K562 (cell line): ENCODE measurements around the gene SVIL. TPM values are rescaled to one million over a fixed set of nuclear protein-coding genes. Genes with fewer than 3 reads are reported as not detected.

ENCODE experiments used
- ATAC-seq: fragments of 200-7000 bp; cut with Tn5 transposase; 3 replicates; pipeline ENCODE4 v1.9.1; 2020; ENCODE audit warnings: moderate library complexity
- BruUV-seq: library from RNA; stranded (reverse); fragments of 400-500 nt; replicated peaks from 2 replicates; lab custom pipeline; 2021; lab: Mats Ljungman, UMichigan
- CTCF ChIA-PET: fragments of 300-600 bp; formaldehyde crosslinking; extraction: SDS; loops from one replicate; lab custom pipeline; 2021; ENCODE audit warnings: low intra/inter-chr PET ratio; lab: Yijun Ruan, JAX
- POLR2A ChIA-PET: fragments of 300-600, 350-650 bp; sonication (Branson Sonifier 250); formaldehyde crosslinking; extraction: SDS; loops from one replicate; lab custom pipeline; 2021; ENCODE audit warnings: antibody characterized with exemption, inconsistent platforms; lab: Yijun Ruan, JAX
- DNase-seq, 4 experiments: peaks; one replicate each; pipeline versions ENCODE4 v3.0.0 to v3.0.0-alpha.2; 2011 to 2018; ENCODE audit warnings: low spot score in 3 of 4, mixed read lengths in 3 of 4; ENCODE audit errors: extremely low read depth in 1 of 4
- FAIRE-seq: peaks from 2 replicates; lab custom pipeline; 2011; peaks lifted over from hg19 to GRCh38; lab: Jason Lieb, UNC
- H2AFZ ChIP-seq: 2 replicates; pipeline ENCODE4 v1.6.0; 2011; ENCODE audit warnings: low read depth, low read length, control low read depth, inconsistent platforms
- H3K27ac ChIP-seq: fragments of 200-600 bp; 3 replicates; pipeline ENCODE4 v1.8.0; 2011; ENCODE audit warnings: low read depth, mild to moderate bottlenecking, control low read depth, inconsistent platforms, low read length, moderate library complexity, mixed read lengths; ENCODE audit errors: extremely low read depth
- H3K27me3 ChIP-seq, 2 experiments: fragments of 300-600 bp in 1 of 2; 2 replicates in 1 of 2; 3 replicates in 1 of 2; pipeline versions ENCODE4 v1.6.0 to v1.8.0; 2011; ENCODE audit warnings: inconsistent platforms in 2 of 2, low read length in 2 of 2, mild to moderate bottlenecking in 1 of 2, mixed read lengths in 1 of 2, moderate library complexity in 1 of 2; ENCODE audit not compliant: control insufficient read depth in 2 of 2, insufficient read depth in 2 of 2
- H3K36me3 ChIP-seq: fragments of 300-600 bp; 3 replicates; pipeline ENCODE4 v1.8.0; 2011; ENCODE audit warnings: mild to moderate bottlenecking, low read length, inconsistent platforms; ENCODE audit not compliant: control insufficient read depth, insufficient read depth
- H3K4me1 ChIP-seq, 2 experiments: fragments of 200-600 bp in 1 of 2; replicated peaks in 1 of 2; 2 replicates in 1 of 2; 3 replicates in 1 of 2; pipeline versions ENCODE4 v1.5.1 to v1.8.0; 2011; ENCODE audit warnings: inconsistent platforms in 2 of 2, low read length in 2 of 2, mild to moderate bottlenecking in 1 of 2, mixed read lengths in 1 of 2, moderate library complexity in 1 of 2; ENCODE audit not compliant: control insufficient read depth in 2 of 2, insufficient read depth in 2 of 2
- H3K4me2 ChIP-seq: 2 replicates; pipeline ENCODE4 v1.6.1; 2011; ENCODE audit warnings: low read length, control low read depth, inconsistent platforms, mixed read lengths; ENCODE audit not compliant: insufficient read depth
- H3K4me3 ChIP-seq: fragments of 200-600 bp; sonication (generic), shearing (Covaris generic); 2 replicates; pipeline ENCODE4 v1.5.1; 2016; ENCODE audit warnings: control low read depth, inconsistent platforms
- H3K79me2 ChIP-seq: fragments of 200-600 bp; 3 replicates; pipeline ENCODE4 v1.8.0; 2011; ENCODE audit warnings: low read length, inconsistent platforms; ENCODE audit not compliant: control insufficient read depth, insufficient read depth
- H3K9ac ChIP-seq, 2 experiments: 2 replicates each; pipeline versions ENCODE4 v1.6.0 to v1.6.1; 2011; ENCODE audit warnings: low read depth in 2 of 2, low read length in 2 of 2, control low read depth in 1 of 2, inconsistent platforms in 1 of 2, mild to moderate bottlenecking in 1 of 2, mixed read lengths in 1 of 2; ENCODE audit not compliant: insufficient read depth in 1 of 2
- H3K9me1 ChIP-seq: one replicate; pipeline ENCODE4 v1.6.0; 2011; ENCODE audit warnings: inconsistent platforms, mild to moderate bottlenecking, low read length, moderate library complexity; ENCODE audit not compliant: control insufficient read depth, insufficient read depth
- H3K9me3 ChIP-seq: replicated peaks from 2 replicates; pipeline ENCODE4 v1.5.1; 2011; ENCODE audit warnings: low read depth, low read length, inconsistent platforms; ENCODE audit not compliant: control insufficient read depth, insufficient read depth
- H4K20me1 ChIP-seq: replicated peaks from 2 replicates; pipeline ENCODE4 v1.6.1; 2011; ENCODE audit warnings: low read length, inconsistent platforms, mixed read lengths; ENCODE audit not compliant: control insufficient read depth, insufficient read depth
- DPF2 ChIP-seq: fragments of 450-650 bp; IDR thresholded peaks from 2 replicates; pipeline ENCODE4 v1.6.1; 2016
- FOXJ3 ChIP-seq: sonication (generic); formaldehyde crosslinking; IDR thresholded peaks from 2 replicates; pipeline ENCODE4 v1.4.0; 2020; ENCODE audit warnings: mild to moderate bottlenecking, missing genetic modification reagents
- GTF2F1 ChIP-seq: IDR thresholded peaks from 2 replicates; pipeline ENCODE4 v1.6.1; 2011; ENCODE audit warnings: low read depth, low read length, improper control_type of control experiment
- ZNF445 ChIP-seq: fragments of 250-450 bp; sonication (Bioruptor Pico); IDR thresholded peaks from 2 replicates; pipeline ENCODE4 v1.4.0; 2020; ENCODE audit warnings: low read depth, mild to moderate bottlenecking, moderate library complexity
- WGBS: fragments of 100-300 bp; shearing (Covaris generic); methylation state at CpG from one replicate; pipeline ENCODE4 v1.1.6; 2016; ENCODE audit warnings: low coverage, mixed read lengths; ENCODE audit not compliant: insufficient coverage; ENCODE audit errors: missing lambda C conversion rate; 5-methylcytosine and 5-hydroxymethylcytosine counted together
- in situ Hi-C: fragments of 300-500 bp; cut with MboI; formaldehyde crosslinking; loops from 4 replicates; pipeline ENCODE4 v1.15.0; 2018; ENCODE audit warnings: inconsistent platforms, mixed read lengths
- intact Hi-C: fragments of 100-400 bp; cut with micrococcal nuclease; formaldehyde crosslinking; loops from 2 replicates; pipeline ENCODE4 v1.14.2; 2022
- polyA plus RNA-seq, 8 experiments: library from polyadenylated mRNA; depleted of rRNA in 4 of 8; stranded (reverse) in 5 of 8; unstranded in 3 of 8; fragments of >200 nt; fragmentation: Nextera tagmentation in 2 of 8; fragmentation: Illumina TruSeq in 1 of 8; extraction: Ambion mirVana in 2 of 8; extraction: Trizol in 1 of 8; gene quantifications; 2 replicates each; pipeline versions ENCODE4 v1.2.1 to v1.2.3, GENCODE V29; 2011 to 2014; ENCODE audit warnings: inconsistent platforms in 1 of 8, missing spikeins in 1 of 8
- total RNA-seq, 7 experiments: library from RNA; depleted of rRNA in 6 of 7; stranded (reverse); fragments of >200 nt in 6 of 7; fragmentation: Illumina TruSeq in 2 of 7; extraction: Trizol in 2 of 7; gene quantifications; 2 replicates each; pipeline versions ENCODE4 v1.2.1 to v1.2.3, GENCODE V29; 2011 to 2021; ENCODE audit warnings: low replicate concordance in 1 of 7
- TF ChIP-seq, protein P1 (sequence below): sonication (generic); formaldehyde crosslinking; IDR thresholded peaks from 2 replicates; pipeline ENCODE4 v1.8.0; 2022; ENCODE audit warnings: mild to moderate bottlenecking, missing genetic modification reagents
- TF ChIP-seq, protein P2 (sequence below): fragments of 250-450 bp; sonication (Bioruptor Pico); IDR thresholded peaks from 2 replicates; pipeline ENCODE4 v1.8.0; 2021; ENCODE audit warnings: moderate library complexity, mild to moderate bottlenecking, inconsistent platforms
- TF ChIP-seq, protein P3 (sequence below): sonication (generic); formaldehyde crosslinking; IDR thresholded peaks from 2 replicates; pipeline ENCODE4 v1.8.0; 2022; ENCODE audit warnings: mild to moderate bottlenecking, missing genetic modification reagents, borderline replicate concordance
- TF ChIP-seq, protein P4 (sequence below), 2 experiments: fragments of 450-650 bp; conservative IDR thresholded peaks; 2 replicates each; pipeline ENCODE4 v1.6.1; 2017; ENCODE audit warnings: mild to moderate bottlenecking in 2 of 2, moderate library complexity in 2 of 2

Gene SVIL
- total and polyA plus RNA-seq, 9 of the 15 experiments (the other 6 are each of a cell fraction or from before 2014, with no cell fraction given) = under 0.01 to 0.18 (median 0.05) TPM; not detected in 3

DNA sequence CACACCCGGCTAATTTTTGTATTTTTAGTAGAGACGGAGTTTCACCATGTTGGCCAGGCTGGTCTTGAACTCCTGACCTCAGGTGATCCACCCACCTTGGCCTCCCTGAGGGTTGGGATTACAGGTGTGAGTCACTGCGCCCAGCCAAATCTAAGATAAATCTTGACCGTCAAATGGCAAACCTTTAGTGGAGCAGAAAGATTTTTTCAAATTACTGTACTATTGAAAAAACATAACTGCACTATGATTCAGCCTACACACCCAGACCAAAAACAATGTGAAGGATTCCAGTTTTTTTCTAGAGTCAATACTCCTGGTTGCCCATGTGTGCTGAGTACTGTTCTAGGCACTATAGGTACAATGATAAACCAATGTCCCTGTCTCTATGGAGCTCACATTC is 33.9 kb upstream of the SVIL start:
- no peak for DNase-seq
- no peaks in the 10 kb centered on the region for H3K36me3 ChIP-seq
- no peaks in the 10 kb centered on the region for H3K9me1 ChIP-seq
- intact Hi-C loops (no loop called here), in situ Hi-C loops (no loop called here)
- H3K27ac ChIP-seq = no peak overlapping the region
- H3K4me2 ChIP-seq = no peak overlapping the region
- ChIA-PET CTCF (no interaction called here), POLR2A (no interaction called here)
- no peak for FAIRE-seq
- H3K4me3 ChIP-seq = no peak overlapping the region
- H2AFZ ChIP-seq = no peak overlapping the region
- no TSS peak for BruUV-seq
- TF ChIP-seq ZNF445 = no peak
- TF ChIP-seq, protein P1, sequence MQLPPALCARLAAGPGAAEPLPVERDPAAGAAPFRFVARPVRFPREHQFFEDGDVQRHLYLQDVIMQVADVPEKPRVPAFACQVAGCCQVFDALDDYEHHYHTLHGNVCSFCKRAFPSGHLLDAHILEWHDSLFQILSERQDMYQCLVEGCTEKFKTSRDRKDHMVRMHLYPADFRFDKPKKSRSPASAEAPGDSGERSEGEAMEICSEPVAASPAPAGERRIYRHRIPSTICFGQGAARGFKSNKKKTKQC (CRISPR knock-in tag) = no peak
- no peak for TF ChIP-seq GTF2F1
- TF ChIP-seq, protein P2, sequence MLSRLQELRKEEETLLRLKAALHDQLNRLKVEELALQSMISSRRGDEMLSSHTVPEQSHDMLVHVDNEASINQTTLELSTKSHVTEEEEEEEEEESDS (CRISPR knock-in tag) = no peak
- TF ChIP-seq DPF2 = no peak
- TF ChIP-seq, protein P3, sequence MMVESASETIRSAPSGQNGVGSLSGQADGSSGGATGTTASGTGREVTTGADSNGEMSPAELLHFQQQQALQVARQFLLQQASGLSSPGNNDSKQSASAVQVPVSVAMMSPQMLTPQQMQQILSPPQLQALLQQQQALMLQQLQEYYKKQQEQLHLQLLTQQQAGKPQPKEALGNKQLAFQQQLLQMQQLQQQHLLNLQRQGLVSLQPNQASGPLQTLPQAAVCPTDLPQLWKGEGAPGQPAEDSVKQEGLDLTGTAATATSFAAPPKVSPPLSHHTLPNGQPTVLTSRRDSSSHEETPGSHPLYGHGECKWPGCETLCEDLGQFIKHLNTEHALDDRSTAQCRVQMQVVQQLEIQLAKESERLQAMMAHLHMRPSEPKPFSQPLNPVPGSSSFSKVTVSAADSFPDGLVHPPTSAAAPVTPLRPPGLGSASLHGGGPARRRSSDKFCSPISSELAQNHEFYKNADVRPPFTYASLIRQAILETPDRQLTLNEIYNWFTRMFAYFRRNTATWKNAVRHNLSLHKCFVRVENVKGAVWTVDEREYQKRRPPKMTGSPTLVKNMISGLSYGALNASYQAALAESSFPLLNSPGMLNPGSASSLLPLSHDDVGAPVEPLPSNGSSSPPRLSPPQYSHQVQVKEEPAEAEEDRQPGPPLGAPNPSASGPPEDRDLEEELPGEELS (CRISPR knock-in tag) = no peak
- no peak for TF ChIP-seq FOXJ3 (CRISPR knock-in tag)
- TF ChIP-seq, protein P4, sequence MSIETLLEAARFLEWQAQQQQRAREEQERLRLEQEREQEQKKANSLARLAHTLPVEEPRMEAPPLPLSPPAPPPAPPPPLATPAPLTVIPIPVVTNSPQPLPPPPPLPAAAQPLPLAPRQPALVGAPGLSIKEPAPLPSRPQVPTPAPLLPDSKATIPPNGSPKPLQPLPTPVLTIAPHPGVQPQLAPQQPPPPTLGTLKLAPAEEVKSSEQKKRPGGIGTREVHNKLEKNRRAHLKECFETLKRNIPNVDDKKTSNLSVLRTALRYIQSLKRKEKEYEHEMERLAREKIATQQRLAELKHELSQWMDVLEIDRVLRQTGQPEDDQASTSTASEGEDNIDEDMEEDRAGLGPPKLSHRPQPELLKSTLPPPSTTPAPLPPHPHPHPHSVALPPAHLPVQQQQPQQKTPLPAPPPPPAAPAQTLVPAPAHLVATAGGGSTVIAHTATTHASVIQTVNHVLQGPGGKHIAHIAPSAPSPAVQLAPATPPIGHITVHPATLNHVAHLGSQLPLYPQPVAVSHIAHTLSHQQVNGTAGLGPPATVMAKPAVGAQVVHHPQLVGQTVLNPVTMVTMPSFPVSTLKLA (conservative IDR thresholded peaks at IDR 0.05) = no peak
- no peaks in the 10 kb centered on the region for H4K20me1 ChIP-seq
- H3K9me3 ChIP-seq = no peaks in the 10 kb centered on the region
- H3K79me2 ChIP-seq = no peaks in the 10 kb centered on the region
- no peaks in the 10 kb centered on the region for H3K4me1 ChIP-seq
- WGBS = 0% methylated on average over 2 of the region's 4 CpGs
- H3K27me3 ChIP-seq = no peaks in the 10 kb centered on the region
- no peak for ATAC-seq
- no peak overlapping the region for H3K9ac ChIP-seq
